Measurements from ENCODE around the gene TMEM81. TPM values are rescaled to one million over a fixed set of nuclear protein-coding genes. Genes with fewer than 3 reads are reported as not detected.
A peak's percentile ranks its signal among the peaks of the same experiment; 100 is the strongest.

TMEM81 gene
- total and polyA plus RNA-seq, 2 experiments from 2014 or later: 3.6 to 4.5 TPM

DNA sequence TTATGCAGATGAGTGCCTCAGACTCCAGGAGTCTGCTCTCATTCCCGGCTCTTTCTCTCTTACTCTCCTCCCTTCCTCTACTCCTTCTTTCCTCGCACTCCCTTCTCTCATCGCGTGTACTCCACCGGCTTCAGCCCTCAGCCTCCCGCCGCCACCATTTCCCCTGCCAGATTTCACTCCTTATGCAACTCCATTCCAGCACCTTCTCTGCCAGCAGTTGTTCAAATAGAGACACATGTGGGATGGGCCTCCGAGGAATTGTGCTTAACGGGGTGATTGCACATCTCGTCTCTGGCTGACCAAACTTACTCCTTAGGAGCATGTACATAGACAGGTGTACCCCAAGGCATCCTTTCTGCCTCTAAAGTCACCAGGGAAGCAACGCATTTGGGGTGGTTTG is 39.1 kb downstream of the TMEM81 start (continued):
- TF ChIP-seq, protein P1, sequence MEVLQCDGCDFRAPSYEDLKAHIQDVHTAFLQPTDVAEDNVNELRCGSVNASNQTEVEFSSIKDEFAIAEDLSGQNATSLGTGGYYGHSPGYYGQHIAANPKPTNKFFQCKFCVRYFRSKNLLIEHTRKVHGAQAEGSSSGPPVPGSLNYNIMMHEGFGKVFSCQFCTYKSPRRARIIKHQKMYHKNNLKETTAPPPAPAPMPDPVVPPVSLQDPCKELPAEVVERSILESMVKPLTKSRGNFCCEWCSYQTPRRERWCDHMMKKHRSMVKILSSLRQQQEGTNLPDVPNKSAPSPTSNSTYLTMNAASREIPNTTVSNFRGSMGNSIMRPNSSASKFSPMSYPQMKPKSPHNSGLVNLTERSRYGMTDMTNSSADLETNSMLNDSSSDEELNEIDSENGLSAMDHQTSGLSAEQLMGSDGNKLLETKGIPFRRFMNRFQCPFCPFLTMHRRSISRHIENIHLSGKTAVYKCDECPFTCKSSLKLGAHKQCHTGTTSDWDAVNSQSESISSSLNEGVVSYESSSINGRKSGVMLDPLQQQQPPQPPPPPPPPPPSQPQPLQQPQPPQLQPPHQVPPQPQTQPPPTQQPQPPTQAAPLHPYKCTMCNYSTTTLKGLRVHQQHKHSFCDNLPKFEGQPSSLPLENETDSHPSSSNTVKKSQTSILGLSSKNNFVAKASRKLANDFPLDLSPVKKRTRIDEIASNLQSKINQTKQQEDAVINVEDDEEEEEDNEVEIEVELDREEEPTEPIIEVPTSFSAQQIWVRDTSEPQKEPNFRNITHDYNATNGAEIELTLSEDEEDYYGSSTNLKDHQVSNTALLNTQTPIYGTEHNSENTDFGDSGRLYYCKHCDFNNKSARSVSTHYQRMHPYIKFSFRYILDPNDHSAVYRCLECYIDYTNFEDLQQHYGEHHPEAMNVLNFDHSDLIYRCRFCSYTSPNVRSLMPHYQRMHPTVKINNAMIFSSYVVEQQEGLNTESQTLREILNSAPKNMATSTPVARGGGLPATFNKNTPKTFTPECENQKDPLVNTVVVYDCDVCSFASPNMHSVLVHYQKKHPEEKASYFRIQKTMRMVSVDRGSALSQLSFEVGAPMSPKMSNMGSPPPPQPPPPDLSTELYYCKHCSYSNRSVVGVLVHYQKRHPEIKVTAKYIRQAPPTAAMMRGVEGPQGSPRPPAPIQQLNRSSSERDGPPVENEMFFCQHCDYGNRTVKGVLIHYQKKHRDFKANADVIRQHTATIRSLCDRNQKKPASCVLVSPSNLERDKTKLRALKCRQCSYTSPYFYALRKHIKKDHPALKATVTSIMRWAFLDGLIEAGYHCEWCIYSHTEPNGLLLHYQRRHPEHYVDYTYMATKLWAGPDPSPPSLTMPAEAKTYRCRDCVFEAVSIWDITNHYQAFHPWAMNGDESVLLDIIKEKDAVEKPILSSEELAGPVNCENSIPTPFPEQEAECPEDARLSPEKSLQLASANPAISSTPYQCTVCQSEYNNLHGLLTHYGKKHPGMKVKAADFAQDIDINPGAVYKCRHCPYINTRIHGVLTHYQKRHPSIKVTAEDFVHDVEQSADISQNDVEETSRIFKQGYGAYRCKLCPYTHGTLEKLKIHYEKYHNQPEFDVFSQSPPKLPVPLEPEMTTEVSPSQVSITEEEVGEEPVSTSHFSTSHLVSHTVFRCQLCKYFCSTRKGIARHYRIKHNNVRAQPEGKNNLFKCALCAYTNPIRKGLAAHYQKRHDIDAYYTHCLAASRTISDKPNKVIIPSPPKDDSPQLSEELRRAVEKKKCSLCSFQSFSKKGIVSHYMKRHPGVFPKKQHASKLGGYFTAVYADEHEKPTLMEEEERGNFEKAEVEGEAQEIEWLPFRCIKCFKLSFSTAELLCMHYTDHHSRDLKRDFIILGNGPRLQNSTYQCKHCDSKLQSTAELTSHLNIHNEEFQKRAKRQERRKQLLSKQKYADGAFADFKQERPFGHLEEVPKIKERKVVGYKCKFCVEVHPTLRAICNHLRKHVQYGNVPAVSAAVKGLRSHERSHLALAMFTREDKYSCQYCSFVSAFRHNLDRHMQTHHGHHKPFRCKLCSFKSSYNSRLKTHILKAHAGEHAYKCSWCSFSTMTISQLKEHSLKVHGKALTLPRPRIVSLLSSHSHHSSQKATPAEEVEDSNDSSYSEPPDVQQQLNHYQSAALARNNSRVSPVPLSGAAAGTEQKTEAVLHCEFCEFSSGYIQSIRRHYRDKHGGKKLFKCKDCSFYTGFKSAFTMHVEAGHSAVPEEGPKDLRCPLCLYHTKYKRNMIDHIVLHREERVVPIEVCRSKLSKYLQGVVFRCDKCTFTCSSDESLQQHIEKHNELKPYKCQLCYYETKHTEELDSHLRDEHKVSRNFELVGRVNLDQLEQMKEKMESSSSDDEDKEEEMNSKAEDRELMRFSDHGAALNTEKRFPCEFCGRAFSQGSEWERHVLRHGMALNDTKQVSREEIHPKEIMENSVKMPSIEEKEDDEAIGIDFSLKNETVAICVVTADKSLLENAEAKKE (CRISPR knock-in tag; IDR thresholded peaks at IDR 0.05): no peak

DNA sequence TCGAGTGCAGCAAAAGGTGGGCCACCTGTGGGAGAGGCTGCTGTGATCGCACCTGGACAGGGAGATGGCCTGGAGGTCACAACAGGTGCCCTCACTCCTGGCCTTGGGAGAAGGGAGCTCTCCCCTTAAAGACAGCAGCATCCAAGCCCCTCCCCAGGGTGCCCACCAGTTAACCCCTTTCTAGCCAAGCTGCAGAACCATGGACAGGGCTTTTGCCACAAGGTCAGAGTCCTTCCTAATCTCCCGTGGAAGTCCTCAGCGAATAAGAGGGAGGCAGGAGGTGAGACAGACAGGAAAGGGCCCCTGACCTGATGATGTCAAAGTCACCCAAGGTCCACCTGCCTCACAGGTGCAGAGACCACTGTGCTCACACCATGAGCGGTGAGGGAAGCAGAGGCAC is 39.5 kb downstream of the TMEM81 start:
- Mint-ChIP-seq H3K27ac (no peak overlapping the region), H3K9me3 (no peaks in the 10 kb centered on the region), H3K36me3 (ENCODE audit: low read depth) (no peaks in the 10 kb centered on the region), H3K27me3 (ENCODE audit: insufficient read depth, low read depth, poor library complexity) (peaks cover 35% of the 10 kb centered on the region), H3K4me1 (peaks cover 37% of the 10 kb centered on the region), H3K4me3 (no peak overlapping the region; the same call in 2 of the 3 replicates)
- no peak overlapping the region for H3K27ac ChIP-seq (ENCODE audit: low read depth)
- H3K4me2 ChIP-seq: 0 out of 2 replicates have a peak overlapping the region, but pooled peaks have one; percentile 20
- ATAC-seq (peak; percentile 23), DNase-seq (ENCODE audit: low spot score) (peak; percentile 44)
- 0 out of 2 replicates have a peak, but pooled peaks cover 4% of the 10 kb centered on the region for H3K9me2 ChIP-seq (ENCODE audit: insufficient read depth)
- no peak overlapping the region for H2AFZ ChIP-seq
- no peaks in the 10 kb centered on the region for H4K20me1 ChIP-seq (replicated peaks; ENCODE audit: insufficient read depth)
- H3K4me1 ChIP-seq (ENCODE audit: insufficient read depth): peaks cover 34% of the 10 kb centered on the region
- H3K79me2 ChIP-seq (replicated peaks; ENCODE audit: insufficient read depth): no peaks in the 10 kb centered on the region
- no peaks in the 10 kb centered on the region for H3K36me3 ChIP-seq (ENCODE audit: insufficient read depth)
- peaks cover 19% of the 10 kb centered on the region; the same call in 1 of the 2 replicates for H3K27me3 ChIP-seq (ENCODE audit: insufficient read depth)
- TF ChIP-seq JUNB (IDR thresholded peaks at IDR 0.05; ENCODE audit: unreplicated experiment) (no peak), CREB1 (CRISPR knock-in tag; IDR thresholded peaks at IDR 0.05; ENCODE audit: low read depth) (no peak), ZNF114 (CRISPR knock-in tag; IDR thresholded peaks at IDR 0.05) (no peak)
- TF ChIP-seq, protein P2, sequence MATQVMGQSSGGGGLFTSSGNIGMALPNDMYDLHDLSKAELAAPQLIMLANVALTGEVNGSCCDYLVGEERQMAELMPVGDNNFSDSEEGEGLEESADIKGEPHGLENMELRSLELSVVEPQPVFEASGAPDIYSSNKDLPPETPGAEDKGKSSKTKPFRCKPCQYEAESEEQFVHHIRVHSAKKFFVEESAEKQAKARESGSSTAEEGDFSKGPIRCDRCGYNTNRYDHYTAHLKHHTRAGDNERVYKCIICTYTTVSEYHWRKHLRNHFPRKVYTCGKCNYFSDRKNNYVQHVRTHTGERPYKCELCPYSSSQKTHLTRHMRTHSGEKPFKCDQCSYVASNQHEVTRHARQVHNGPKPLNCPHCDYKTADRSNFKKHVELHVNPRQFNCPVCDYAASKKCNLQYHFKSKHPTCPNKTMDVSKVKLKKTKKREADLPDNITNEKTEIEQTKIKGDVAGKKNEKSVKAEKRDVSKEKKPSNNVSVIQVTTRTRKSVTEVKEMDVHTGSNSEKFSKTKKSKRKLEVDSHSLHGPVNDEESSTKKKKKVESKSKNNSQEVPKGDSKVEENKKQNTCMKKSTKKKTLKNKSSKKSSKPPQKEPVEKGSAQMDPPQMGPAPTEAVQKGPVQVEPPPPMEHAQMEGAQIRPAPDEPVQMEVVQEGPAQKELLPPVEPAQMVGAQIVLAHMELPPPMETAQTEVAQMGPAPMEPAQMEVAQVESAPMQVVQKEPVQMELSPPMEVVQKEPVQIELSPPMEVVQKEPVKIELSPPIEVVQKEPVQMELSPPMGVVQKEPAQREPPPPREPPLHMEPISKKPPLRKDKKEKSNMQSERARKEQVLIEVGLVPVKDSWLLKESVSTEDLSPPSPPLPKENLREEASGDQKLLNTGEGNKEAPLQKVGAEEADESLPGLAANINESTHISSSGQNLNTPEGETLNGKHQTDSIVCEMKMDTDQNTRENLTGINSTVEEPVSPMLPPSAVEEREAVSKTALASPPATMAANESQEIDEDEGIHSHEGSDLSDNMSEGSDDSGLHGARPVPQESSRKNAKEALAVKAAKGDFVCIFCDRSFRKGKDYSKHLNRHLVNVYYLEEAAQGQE (IDR thresholded peaks at IDR 0.05; ENCODE audit: unreplicated experiment): peak; percentile 77
- no peak overlapping the region for H3K4me3 ChIP-seq
- no peaks in the 10 kb centered on the region for H3F3A ChIP-seq (replicated peaks; ENCODE audit: low read depth)
